Left forelimb (tissue), 1 donor: ENCODE measurements around the gene PRMT3.
"Not testable (repeated sequence)": the region's sequence is repeated elsewhere in the genome, so short reads cannot be mapped to it uniquely, and the experiment has no call there.

Experiments
- DNase-seq: peaks from one replicate; pipeline ENCODE4 v3.0.0-alpha.2; 2018; ENCODE audit warnings: low spot score

PRMT3 gene

GRCh38 chr11:20374741-20375300 lies 12.7 kb upstream of the PRMT3 start:
- no peak for DNase-seq

GRCh38 chr11:20376162-20376730 lies 11.3 kb upstream of the PRMT3 start:
- no peak for DNase-seq

GRCh38 chr11:20385996-20386395 lies 1.5 kb upstream of the PRMT3 start:
- not testable (repeated sequence) for DNase-seq

- no peak for DNase-seq
Measured at GRCh38 chr11:20388096-20389055, 860 bp downstream of the PRMT3 start.

GRCh38 chr11:20397281-20397680 lies 9.8 kb downstream of the PRMT3 start:
- DNase-seq = no peak

- no peak for DNase-seq
Measured at GRCh38 chr11:20399498-20399897, 12.0 kb downstream of the PRMT3 start.

- no peak for DNase-seq
Measured at GRCh38 chr11:20403059-20403458, 15.5 kb downstream of the PRMT3 start.

- no peak for DNase-seq
Measured at GRCh38 chr11:20406484-20406883, 19.0 kb downstream of the PRMT3 start.

- DNase-seq = no peak
Measured at GRCh38 chr11:20407344-20407743, 19.8 kb downstream of the PRMT3 start.

GRCh38 chr11:20415432-20415831 lies 27.9 kb downstream of the PRMT3 start:
- no peak for DNase-seq

GRCh38 chr11:20417771-20418170 lies 30.3 kb downstream of the PRMT3 start:
- DNase-seq = no peak

- DNase-seq = no peak
Measured at GRCh38 chr11:20421946-20422345, 34.4 kb downstream of the PRMT3 start.

GRCh38 chr11:20429216-20429615 lies 41.7 kb downstream of the PRMT3 start:
- no peak for DNase-seq

- no peak for DNase-seq
Measured at GRCh38 chr11:20438637-20439036, 51.1 kb downstream of the PRMT3 start.

GRCh38 chr11:20443596-20443995 lies 56.1 kb downstream of the PRMT3 start:
- no peak for DNase-seq

- no peak for DNase-seq
Measured at GRCh38 chr11:20444535-20444934, 57.0 kb downstream of the PRMT3 start.

- no peak for DNase-seq
Measured at GRCh38 chr11:20448834-20449233, 61.3 kb downstream of the PRMT3 start.

GRCh38 chr11:20450829-20451228 lies 63.3 kb downstream of the PRMT3 start:
- no peak for DNase-seq

GRCh38 chr11:20451568-20451967 lies 64.1 kb downstream of the PRMT3 start:
- DNase-seq = no peak

GRCh38 chr11:20452585-20452984 lies 65.1 kb downstream of the PRMT3 start:
- DNase-seq = no peak

- no peak for DNase-seq
Measured at GRCh38 chr11:20453657-20454316, 66.3 kb downstream of the PRMT3 start.

GRCh38 chr11:20457001-20457799 lies 69.7 kb downstream of the PRMT3 start:
- DNase-seq = no peak
